Panc1 (cell line): ENCODE measurements around the gene WDR6.

Experiments
- CTCF ChIP-seq: fragments of 450-650 bp; IDR thresholded peaks from 2 replicates; pipeline ENCODE4 v1.5.1; 2017; ENCODE audit warnings: mild to moderate bottlenecking
- POLR2AphosphoS5 ChIP-seq: IDR thresholded peaks from 2 replicates; pipeline ENCODE4 v1.6.1; 2012; ENCODE audit warnings: mild to moderate bottlenecking, low read depth, low read length, moderate library complexity
- REST ChIP-seq, 2 experiments: IDR thresholded peaks; 2 replicates each; pipeline ENCODE4 v1.6.1; 2011 to 2012; ENCODE audit warnings: low read depth in 2 of 2, control low read depth in 1 of 2, low read length in 1 of 2, mild to moderate bottlenecking in 1 of 2, moderate library complexity in 1 of 2; ENCODE audit not compliant: insufficient read depth in 1 of 2
- TCF7L2 ChIP-seq: IDR thresholded peaks from 2 replicates; pipeline ENCODE4 v1.6.1; 2011; ENCODE audit warnings: mild to moderate bottlenecking, low read depth, low read length, inconsistent platforms

GRCh38 chr3:49015072-49015471 lies 7.9 kb downstream of the WDR6 start:
- no peak for TF ChIP-seq CTCF
- peak; percentile 55; the same call in 1 of the 2 replicates for TF ChIP-seq POLR2AphosphoS5
- no peak for TF ChIP-seq REST (IDR thresholded peaks at IDR 0.05; ENCODE audit: insufficient read depth in 1 of 2, low read depth in 2 of 2, low read length in 1 of 2)
- TF ChIP-seq TCF7L2: no peak
